Tibial artery (tissue), 4 donors: ENCODE results near the gene MT1E.

Experiments
- DNase-seq, 2 donors: peaks; one replicate each; pipeline ENCODE4 v3.0.0-alpha.2; 2019
- H3K27ac ChIP-seq, 2 donors: fragments of 200-600 bp; sonication (generic) in 1 of 2; 1 replicate in 1 of 2; 2 replicates in 1 of 2; pipeline ENCODE4 v1.5.1; 2018 to 2019; ENCODE audit warnings: mild to moderate bottlenecking in 1 of 2
- H3K27me3 ChIP-seq, 2 donors: fragments of 200-600 bp; sonication (generic) in 1 of 2; one replicate each; pipeline versions ENCODE4 v1.5.1 to v1.6.0; 2016 to 2019
- H3K36me3 ChIP-seq, 3 donors: fragments of 200-600 bp; sonication (generic) in 2 of 3; one replicate each; pipeline ENCODE4 v1.5.1; 2016 to 2019; ENCODE audit warnings: mild to moderate bottlenecking in 2 of 3
- H3K4me1 ChIP-seq, 4 donors: fragments of 200-600 bp; sonication (generic) in 2 of 4; 1 replicate in 3 of 4; 2 replicates in 1 of 4; pipeline ENCODE4 v1.5.1; 2016 to 2019
- H3K4me3 ChIP-seq, 2 donors: fragments of 200-600 bp; sonication (generic) in 1 of 2; 1 replicate in 1 of 2; 2 replicates in 1 of 2; pipeline ENCODE4 v1.5.1; 2018 to 2019; ENCODE audit warnings: mild to moderate bottlenecking in 2 of 2
- H3K9me3 ChIP-seq, 3 donors: fragments of 200-600 bp; sonication (generic) in 1 of 3; one replicate each; pipeline ENCODE4 v1.5.1; 2016 to 2019
- CTCF ChIP-seq, 2 experiments: fragments of 200-600 bp in 1 of 2; fragments of 450-650 bp in 1 of 2; IDR thresholded peaks; one replicate each; pipeline ENCODE4 v1.5.1; 2017 to 2019; ENCODE audit warnings: antibody characterized with exemption in 2 of 2, mild to moderate bottlenecking in 1 of 2, moderate library complexity in 1 of 2
- intact Hi-C: fragments of 100-400 bp; cut with DNase I; formaldehyde crosslinking; loops from one replicate; pipeline ENCODE4 v1.15.0; 2023; ENCODE audit warnings: low total_unique reads

MT1E gene

DNA sequence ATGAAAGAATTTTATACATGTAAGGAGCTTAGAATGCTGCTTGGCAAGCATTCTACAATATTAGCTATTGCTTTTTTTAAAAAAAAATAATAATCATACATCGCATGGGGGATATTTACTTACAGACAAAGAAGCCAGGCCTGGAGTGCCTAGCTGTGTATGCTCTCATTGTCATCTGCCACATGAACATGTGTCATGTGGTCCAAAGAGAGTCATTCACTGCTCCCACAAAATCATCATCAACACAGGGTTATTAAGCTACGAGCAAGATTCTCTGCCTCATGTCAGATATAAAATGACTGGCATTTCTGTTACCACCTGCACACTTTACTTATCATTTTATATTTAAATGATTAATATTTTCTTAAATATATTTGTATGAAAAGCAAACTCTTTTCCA lies 1.9 kb upstream of the MT1E start:
- no peaks in the 10 kb centered on the region for H3K36me3 ChIP-seq
- TF ChIP-seq CTCF (IDR thresholded peaks at IDR 0.05): no peak
- H3K27me3 ChIP-seq: no peaks in the 10 kb centered on the region
- H3K9me3 ChIP-seq: no peaks in the 10 kb centered on the region
- peaks cover 0 to 16% (median 3%) of the 10 kb centered on the region in 4 donors for H3K4me1 ChIP-seq
- H3K4me3 ChIP-seq: no peak overlapping the region
- DNase-seq: no peak
- no peak overlapping the region for H3K27ac ChIP-seq
- intact Hi-C loops: no loop called here

DNA sequence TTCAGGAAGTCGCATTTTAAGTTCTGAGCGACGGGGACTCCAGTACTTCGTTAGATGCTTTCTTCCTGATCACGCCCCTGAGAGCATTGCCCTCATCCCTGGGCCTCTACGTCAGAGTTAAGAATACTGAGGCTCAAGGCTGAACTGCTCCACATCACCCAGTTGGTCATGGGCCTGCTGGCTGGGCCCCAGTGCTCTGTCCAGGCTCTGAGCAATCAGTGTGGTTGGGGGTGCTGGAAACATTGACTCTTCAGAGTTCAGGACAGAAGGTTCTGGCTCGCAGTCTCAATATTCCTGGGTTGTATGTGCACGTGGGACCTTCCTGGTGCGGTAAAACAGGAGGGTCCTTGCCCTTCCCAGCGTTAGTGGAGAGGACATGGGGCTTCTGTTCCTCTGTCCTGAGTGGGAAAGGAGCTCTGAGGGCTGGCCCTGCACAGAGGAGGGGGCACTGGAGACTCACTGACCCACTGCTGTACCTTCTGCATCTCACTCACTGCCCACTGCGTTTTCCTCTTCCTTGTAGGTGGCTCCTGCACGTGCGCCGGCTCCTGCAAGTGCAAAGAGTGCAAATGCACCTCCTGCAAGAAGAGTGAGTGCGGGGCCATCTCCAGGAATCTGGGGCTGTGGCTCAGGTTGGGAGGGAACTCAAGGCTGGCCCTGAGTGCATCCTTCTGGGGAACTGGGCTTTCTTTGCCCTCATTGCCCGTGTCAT lies 518 bp downstream of the MT1E start:
- no peaks in the 10 kb centered on the region for H3K9me3 ChIP-seq
- H3K27me3 ChIP-seq: no peaks in the 10 kb centered on the region
- H3K4me1 ChIP-seq: peaks cover 0 to 16% (median 3%) of the 10 kb centered on the region in 4 donors
- intact Hi-C loops: no loop called here
- H3K27ac ChIP-seq: peak overlapping the region; percentile 87 to 99
- DNase-seq: peak; percentile 85 to 93
- H3K36me3 ChIP-seq: no peaks in the 10 kb centered on the region
- H3K4me3 ChIP-seq: peak overlapping the region; percentile 64 to 80
- TF ChIP-seq CTCF (IDR thresholded peaks at IDR 0.05): no peak

DNA sequence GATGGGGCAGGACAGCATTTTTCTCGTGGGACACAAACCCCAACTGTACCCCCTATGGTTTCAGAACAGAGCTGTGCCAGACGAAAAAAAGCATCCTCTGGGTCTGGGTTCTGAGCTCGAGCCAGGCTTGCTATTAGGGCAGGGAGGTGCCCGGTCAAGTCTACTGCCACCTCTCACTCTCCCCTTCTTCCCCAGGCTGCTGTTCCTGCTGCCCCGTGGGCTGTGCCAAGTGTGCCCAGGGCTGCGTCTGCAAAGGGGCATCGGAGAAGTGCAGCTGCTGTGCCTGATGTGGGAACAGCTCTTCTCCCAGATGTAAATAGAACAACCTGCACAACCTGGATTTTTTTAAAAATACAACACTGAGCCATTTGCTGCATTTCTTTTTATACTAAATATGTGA lies 1.1 kb downstream of the MT1E start:
- Histone ChIP-seq H3K36me3 (no peaks in the 10 kb centered on the region), H3K4me3 (peak overlapping the region; percentile 64 to 80), H3K4me1 (peaks cover 0 to 22% (median 4%) of the 10 kb centered on the region in 4 donors), H3K27ac (peak overlapping the region; percentile 87 to 99), H3K9me3 (no peaks in the 10 kb centered on the region), H3K27me3 (no peaks in the 10 kb centered on the region)
- no peak for DNase-seq
- no peak for TF ChIP-seq CTCF (IDR thresholded peaks at IDR 0.05)
- intact Hi-C loops: no loop called here

DNA sequence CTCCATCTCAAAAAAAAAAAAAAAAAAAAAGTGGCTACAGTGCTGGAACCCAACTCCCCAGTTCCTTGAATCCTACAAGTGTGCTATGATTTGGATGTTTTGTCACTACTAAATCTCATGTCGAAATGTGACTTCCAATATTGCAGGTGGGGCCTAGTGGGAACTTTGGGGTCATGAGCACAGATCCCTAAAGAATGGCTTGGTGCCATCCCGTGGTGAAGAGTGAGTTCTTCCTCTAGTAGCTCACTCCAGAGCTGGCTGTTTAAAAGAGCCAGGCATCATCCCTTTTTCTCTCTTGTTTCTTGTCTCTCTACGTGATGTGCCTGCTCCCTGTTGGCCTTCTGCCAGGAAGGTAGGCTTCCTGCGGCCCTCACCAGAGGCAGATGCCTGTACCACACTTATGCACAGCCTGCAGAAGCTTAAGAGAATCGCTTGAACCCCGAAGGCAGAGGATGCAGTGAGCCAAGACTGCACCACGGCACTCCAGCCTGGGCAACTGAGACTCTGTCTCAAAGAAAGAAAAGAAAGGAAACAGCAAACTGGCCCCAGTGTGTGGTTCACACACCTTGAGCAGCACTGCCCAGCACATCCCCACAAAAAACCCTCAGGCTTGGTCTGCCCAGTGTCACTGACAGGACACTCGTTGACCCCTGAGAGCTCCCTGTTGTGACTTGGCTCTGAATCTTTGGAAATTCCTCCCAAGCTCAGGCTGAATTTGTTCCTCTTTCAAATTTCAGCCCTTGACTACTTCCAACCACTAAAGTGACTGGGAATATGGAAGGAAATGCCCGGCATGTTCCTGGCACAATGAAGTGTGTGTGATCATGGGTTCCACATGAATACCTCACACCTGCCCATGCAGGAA lies 3.1 kb downstream of the MT1E start:
- Histone ChIP-seq H3K36me3 (no peaks in the 10 kb centered on the region), H3K27me3 (no peaks in the 10 kb centered on the region)
- intact Hi-C loops: no loop called here

DNA sequence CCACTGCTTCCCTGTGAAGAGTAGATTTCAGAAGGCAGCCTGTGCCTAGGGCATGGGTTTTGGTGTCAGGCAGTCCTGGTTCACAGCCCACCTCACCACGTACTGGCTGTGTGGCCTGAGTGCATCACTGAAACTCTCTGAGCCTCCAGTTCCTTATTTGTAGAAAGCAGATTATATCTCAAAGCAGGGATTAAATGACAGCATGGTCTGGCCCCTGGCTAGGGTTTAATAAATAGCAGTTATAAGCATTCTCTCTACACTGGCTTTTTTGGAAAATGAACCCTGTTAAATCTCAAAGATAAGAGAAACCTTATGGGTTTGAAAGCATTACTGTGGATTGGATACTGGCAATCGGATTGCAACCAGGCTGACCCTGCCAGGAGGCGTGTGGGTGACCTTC lies 4.0 kb downstream of the MT1E start:
- Histone ChIP-seq H3K36me3 (no peaks in the 10 kb centered on the region), H3K27me3 (no peaks in the 10 kb centered on the region)
- intact Hi-C loops: no loop called here

More for the DNA sequence above, 3.1 kb downstream of the MT1E start:
- no peak for TF ChIP-seq CTCF (IDR thresholded peaks at IDR 0.05)
- H3K27ac ChIP-seq: peak overlapping the region; percentile 50 to 99
- peaks cover 0 to 38% (median 9%) of the 10 kb centered on the region in 4 donors for H3K4me1 ChIP-seq
- H3K9me3 ChIP-seq: no peaks in the 10 kb centered on the region
- no peak overlapping the region for H3K4me3 ChIP-seq
- DNase-seq: no peak

More for the DNA sequence above, 4.0 kb downstream of the MT1E start:
- no peak overlapping the region for H3K4me3 ChIP-seq
- no peak for TF ChIP-seq CTCF (IDR thresholded peaks at IDR 0.05)
- peaks cover 0 to 46% (median 12%) of the 10 kb centered on the region in 4 donors for H3K4me1 ChIP-seq
- no peaks in the 10 kb centered on the region for H3K9me3 ChIP-seq
- H3K27ac ChIP-seq: peak overlapping the region; percentile 50 to 99
- no peak for DNase-seq
